NCI-H460 (cell line): ENCODE results near the gene SFT2D3. TPM values are rescaled to one million over a fixed set of nuclear protein-coding genes. Genes with fewer than 3 reads are reported as not detected.

Experiments
- DNase-seq: peaks from one replicate; pipeline ENCODE4 v3.0.0-alpha.2; 2016; ENCODE audit warnings: low read depth; ENCODE audit errors: extremely low read depth
- total RNA-seq: library from RNA; depleted of rRNA; stranded (reverse); fragments of >200 nt; shearing (Covaris generic); gene quantifications from 2 replicates; pipeline ENCODE4 v1.2.3, GENCODE V29; 2014

Gene SFT2D3
- total RNA-seq, 1 experiment from 2014 or later = 7.4 TPM

- no peak for DNase-seq
These were observed 37.0 kb upstream of the SFT2D3 start for GRCh38 chr2:127664065-127664894.

- DNase-seq = no peak
These were observed 36.4 kb upstream of the SFT2D3 start for GRCh38 chr2:127664895-127665225.

- DNase-seq = no peak
These were observed 35.9 kb upstream of the SFT2D3 start for GRCh38 chr2:127665267-127665893.

- DNase-seq = no peak
These were observed 32.2 kb upstream of the SFT2D3 start for GRCh38 chr2:127669056-127669455.

- no peak for DNase-seq
These were observed 31.0 kb upstream of the SFT2D3 start for GRCh38 chr2:127670055-127670956.

GRCh38 chr2:127670957-127671290 is 30.4 kb upstream of the SFT2D3 start:
- DNase-seq = no peak

GRCh38 chr2:127671557-127672302 is 29.6 kb upstream of the SFT2D3 start:
- DNase-seq = no peak

GRCh38 chr2:127672341-127673224 is 28.7 kb upstream of the SFT2D3 start:
- DNase-seq = no peak

GRCh38 chr2:127673291-127674069 is 27.8 kb upstream of the SFT2D3 start:
- DNase-seq = no peak

- DNase-seq = no peak
These were observed 26.8 kb upstream of the SFT2D3 start for GRCh38 chr2:127674241-127675209.

GRCh38 chr2:127675331-127676261 is 25.7 kb upstream of the SFT2D3 start, which contains the start of gene LIMS2:
Gene LIMS2, minus strand, starts transcription at chr2:127675530. Its CDS starts 506 bp downstream, at chr2:127675024.
- no peak for DNase-seq

GRCh38 chr2:127676906-127677305 is 24.4 kb upstream of the SFT2D3 start:
- no peak for DNase-seq

GRCh38 chr2:127678531-127678930 is 22.8 kb upstream of the SFT2D3 start:
- no peak for DNase-seq

GRCh38 chr2:127678991-127679390 is 22.3 kb upstream of the SFT2D3 start:
- DNase-seq = no peak

- DNase-seq = no peak
These were observed 21.5 kb upstream of the SFT2D3 start for GRCh38 chr2:127679680-127680361.

- DNase-seq = no peak
These were observed 20.5 kb upstream of the SFT2D3 start for GRCh38 chr2:127680706-127681287.
